Measurements from ENCODE around the gene RPL39L. TPM values are rescaled to one million over a fixed set of nuclear protein-coding genes. Genes with fewer than 3 reads are reported as not detected.

The RPL39L gene
- 10 to 100 TPM in 5 of 6 experiments, 1 to 10 TPM in 1; 6.5 to 20.0 (median 18.0) TPM for total RNA-seq (2021; fragmentation: NEBNext Ultra II Directional; extraction: Animal tissue kit (Norgen Biotek cat#: 25700))
- long read RNA-seq, transcript RPL39L-201 (3 exons, 756 nt) = major isoform, 16 of 23 reads
- long read RNA-seq, partial matches to known transcripts = 4 of 23 reads
- long read RNA-seq, other reads (novel, unspliced or antisense) = 2 of 23 reads

GRCh38 chr3:187139126-187139894 lies at the start of gene RPL39L:
Gene RPL39L (minus strand): TSS chr3:187139496. CDS start chr3:187121300, 18,196 bp downstream.
- peaks cover 7% of the 10 kb centered on the region; the same call in 1 of the 2 replicates for H3K9me3 Mint-ChIP-seq
- peak within 1 kb of the TSS; percentile 92 for H3K4me3 Mint-ChIP-seq
- H3K4me1 Mint-ChIP-seq (ENCODE audit: low read depth) = peaks cover 24% of the 10 kb centered on the region
- peak; percentile 97 for TF ChIP-seq CTCF (IDR thresholded peaks at IDR 0.05)
- H3K36me3 Mint-ChIP-seq (ENCODE audit: low read depth) = peaks cover 15% of the 10 kb centered on the region; the same call in 1 of the 2 replicates
- peak within 1 kb of the TSS; percentile 82 for H3K27ac Mint-ChIP-seq
- DNase-seq = peak; percentile 58
- no peaks in the 10 kb centered on the region; the same call in none of the 2 replicates for H3K27me3 Mint-ChIP-seq (ENCODE audit: insufficient read depth)

- no peaks in the 10 kb centered on the region; the same call in 1 of the 2 replicates for H3K36me3 Mint-ChIP-seq (ENCODE audit: low read depth)
- peaks cover 69% of the 10 kb centered on the region for H3K4me1 Mint-ChIP-seq (ENCODE audit: low read depth)
- H3K27ac Mint-ChIP-seq = no peak overlapping the region
- H3K4me3 Mint-ChIP-seq = no peak overlapping the region
- TF ChIP-seq CTCF (IDR thresholded peaks at IDR 0.05) = no peak
- no peak for DNase-seq
- H3K9me3 Mint-ChIP-seq = no peaks in the 10 kb centered on the region
- no peaks in the 10 kb centered on the region for H3K27me3 Mint-ChIP-seq (ENCODE audit: insufficient read depth)
Observed at GRCh38 chr3:187188931-187189330, 49.6 kb upstream of the RPL39L start.

- peak overlapping the region; percentile 54 for H3K4me3 Mint-ChIP-seq
- no peak for TF ChIP-seq CTCF (IDR thresholded peaks at IDR 0.05)
- H3K27me3 Mint-ChIP-seq (ENCODE audit: insufficient read depth) = no peaks in the 10 kb centered on the region
- H3K27ac Mint-ChIP-seq = peak overlapping the region; percentile 89
- DNase-seq = peak; percentile 85
- peaks cover 72% of the 10 kb centered on the region for H3K4me1 Mint-ChIP-seq (ENCODE audit: low read depth)
- no peaks in the 10 kb centered on the region; the same call in 1 of the 2 replicates for H3K36me3 Mint-ChIP-seq (ENCODE audit: low read depth)
- H3K9me3 Mint-ChIP-seq = no peaks in the 10 kb centered on the region
Observed at GRCh38 chr3:187186801-187187421, 47.6 kb upstream of the RPL39L start.

- Mint-ChIP-seq H3K4me1 (ENCODE audit: low read depth) (peaks cover 77% of the 10 kb centered on the region), H3K27me3 (ENCODE audit: insufficient read depth) (no peaks in the 10 kb centered on the region), H3K27ac (peak overlapping the region; percentile 89), H3K36me3 (ENCODE audit: low read depth) (no peaks in the 10 kb centered on the region; the same call in 1 of the 2 replicates), H3K9me3 (no peaks in the 10 kb centered on the region), H3K4me3 (peak overlapping the region; percentile 36)
- no peak for DNase-seq
- TF ChIP-seq CTCF (IDR thresholded peaks at IDR 0.05) = no peak
Observed at GRCh38 chr3:187186375-187186774, 47.1 kb upstream of the RPL39L start.

GRCh38 chr3:187185759-187186158 lies 46.5 kb upstream of the RPL39L start:
- Mint-ChIP-seq H3K27ac (no peak overlapping the region; the same call in 1 of the 2 replicates), H3K4me3 (no peak overlapping the region), H3K4me1 (ENCODE audit: low read depth) (peaks cover 80% of the 10 kb centered on the region), H3K27me3 (ENCODE audit: insufficient read depth) (no peaks in the 10 kb centered on the region), H3K9me3 (no peaks in the 10 kb centered on the region), H3K36me3 (ENCODE audit: low read depth) (no peaks in the 10 kb centered on the region; the same call in 1 of the 2 replicates)
- no peak for TF ChIP-seq CTCF (IDR thresholded peaks at IDR 0.05)
- no peak for DNase-seq
